Fibroblast of the aortic adventitia (primary cell): ENCODE results near the gene GID8. TPM values are rescaled to one million over a fixed set of nuclear protein-coding genes. Genes with fewer than 3 reads are reported as not detected.

Source experiments
- DNase-seq: peaks from one replicate; pipeline ENCODE4 v3.0.0-alpha.2; 2010; ENCODE audit warnings: low read depth
- H3K4me3 ChIP-seq: 2 replicates; pipeline ENCODE4 v1.5.1; 2011; ENCODE audit warnings: low read depth, mild to moderate bottlenecking, control low read depth, low read length, moderate library complexity
- CTCF ChIP-seq: IDR thresholded peaks from 2 replicates; pipeline ENCODE4 v1.5.1; 2011; ENCODE audit warnings: mild to moderate bottlenecking, low read length, control low read depth, inconsistent platforms; ENCODE audit not compliant: insufficient read depth
- total RNA-seq: library from RNA; depleted of rRNA; stranded (reverse); fragments of >200 nt; gene quantifications from 2 replicates; pipeline ENCODE4 v1.2.3, GENCODE V29; 2012; ENCODE audit warnings: low replicate concordance

The GID8 gene
- total RNA-seq, 1 donor: 35.4 TPM

- no peak overlapping the region for H3K4me3 ChIP-seq
- DNase-seq: no peak
- no peak for TF ChIP-seq CTCF
Measured at GRCh38 chr20:62980970-62981369, 43.0 kb downstream of the GID8 start.

DNA sequence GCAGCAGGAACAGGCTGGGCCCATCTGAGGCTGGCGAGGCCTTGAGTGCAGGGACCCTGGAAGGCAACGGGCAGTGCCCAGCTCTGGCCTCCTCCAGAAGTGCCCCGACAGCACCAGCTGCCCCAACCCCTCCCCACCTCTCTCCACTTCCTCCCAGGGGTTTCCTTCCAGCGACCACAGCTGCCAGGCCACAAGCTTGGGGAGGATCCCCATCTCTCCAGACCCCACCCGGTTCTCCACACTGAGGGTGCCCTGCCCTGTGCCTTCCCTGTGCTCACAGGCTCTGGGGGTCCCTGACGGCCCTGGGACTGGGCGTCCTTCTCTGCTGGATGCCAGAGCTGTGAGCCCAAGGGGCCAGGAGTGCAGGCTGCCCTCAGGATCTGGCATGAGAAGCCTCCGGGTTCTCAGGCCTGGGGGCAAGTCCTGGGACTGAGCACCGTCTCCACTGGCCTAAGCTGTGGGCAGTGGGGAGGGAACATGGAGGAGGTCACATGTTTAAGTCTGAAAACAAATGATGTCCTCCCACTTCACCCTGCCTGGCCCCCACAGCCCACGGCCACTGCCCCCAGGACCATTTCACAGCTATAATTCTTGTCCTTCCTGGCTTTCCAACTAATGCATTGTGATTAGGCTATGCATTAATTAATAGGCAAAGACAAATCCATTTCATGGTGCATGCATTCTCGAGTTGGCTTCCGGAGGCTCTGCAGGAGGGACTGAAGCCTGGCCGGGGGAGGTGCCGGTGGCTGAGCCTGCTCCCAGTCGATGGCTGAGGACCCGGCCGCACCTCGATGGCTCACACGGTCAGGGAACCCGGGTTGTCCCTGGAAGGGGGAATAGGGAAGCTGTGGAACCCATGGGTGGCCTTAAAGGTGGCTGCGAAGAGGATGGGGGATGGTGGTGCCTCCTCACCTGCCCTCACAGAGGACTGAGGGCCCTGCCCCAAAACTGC is 44.5 kb downstream of the GID8 start:
- no peak for TF ChIP-seq CTCF
- no peak for DNase-seq
- H3K4me3 ChIP-seq: no peak overlapping the region

DNA sequence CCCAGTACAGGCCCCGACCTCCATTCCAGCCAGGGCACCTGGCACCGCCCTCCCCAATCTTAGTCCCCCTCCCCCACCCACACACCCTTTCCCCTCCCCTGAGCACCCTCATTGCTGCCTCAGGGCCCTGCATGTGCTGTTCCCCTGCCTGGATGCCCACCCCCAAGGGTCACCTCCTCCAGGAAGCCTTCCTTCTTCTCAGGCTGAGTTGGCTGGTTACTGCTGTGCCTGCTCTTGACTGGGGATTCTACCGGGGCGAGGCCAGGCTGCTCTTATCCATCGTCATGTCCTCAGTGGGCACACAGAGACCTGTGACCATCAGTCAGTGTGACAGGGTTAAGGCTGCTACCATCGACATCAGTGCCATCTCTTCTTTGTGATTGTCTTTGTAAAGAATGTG is 45.3 kb downstream of the GID8 start:
- DNase-seq: no peak
- H3K4me3 ChIP-seq: no peak overlapping the region
- no peak for TF ChIP-seq CTCF

DNA sequence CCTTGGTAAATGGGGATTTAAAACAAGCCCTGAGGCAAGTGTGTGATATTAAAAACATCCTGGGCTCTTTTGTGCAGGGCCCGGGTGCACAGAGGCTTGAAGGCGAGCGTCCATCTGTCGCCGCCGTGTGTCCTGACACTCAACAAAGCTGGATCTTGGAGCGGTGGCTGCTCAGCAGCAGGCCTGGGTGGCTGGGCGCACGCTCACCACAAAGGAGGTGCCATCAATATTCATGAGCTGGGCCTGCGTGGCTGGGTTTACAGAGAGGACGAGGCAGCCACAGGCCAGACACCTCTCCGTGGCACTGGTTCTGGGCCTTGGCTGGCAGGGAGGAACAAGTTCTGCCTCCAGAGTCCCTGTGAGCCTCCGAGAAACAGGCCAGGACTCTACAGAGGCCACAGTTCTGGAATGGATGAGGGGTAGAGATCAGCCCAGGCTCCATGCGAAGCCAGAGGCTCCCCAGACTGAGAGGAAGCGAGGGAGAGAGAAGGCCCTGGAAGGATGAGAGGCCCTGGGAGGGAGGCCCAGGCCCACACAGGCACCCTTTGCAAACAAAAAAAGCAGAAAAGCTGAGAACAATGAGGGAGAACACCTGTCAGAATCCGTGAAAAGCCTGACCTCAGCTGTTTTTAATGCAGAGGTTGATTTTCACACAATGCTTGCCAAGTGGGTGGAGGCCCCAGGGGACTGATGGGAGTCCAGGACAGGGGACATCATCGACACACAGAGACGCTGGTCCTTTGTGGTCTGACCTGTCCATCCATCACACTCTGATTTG is 46.9 kb downstream of the GID8 start:
- DNase-seq: no peak
- TF ChIP-seq CTCF: no peak
- H3K4me3 ChIP-seq: no peak overlapping the region

DNA sequence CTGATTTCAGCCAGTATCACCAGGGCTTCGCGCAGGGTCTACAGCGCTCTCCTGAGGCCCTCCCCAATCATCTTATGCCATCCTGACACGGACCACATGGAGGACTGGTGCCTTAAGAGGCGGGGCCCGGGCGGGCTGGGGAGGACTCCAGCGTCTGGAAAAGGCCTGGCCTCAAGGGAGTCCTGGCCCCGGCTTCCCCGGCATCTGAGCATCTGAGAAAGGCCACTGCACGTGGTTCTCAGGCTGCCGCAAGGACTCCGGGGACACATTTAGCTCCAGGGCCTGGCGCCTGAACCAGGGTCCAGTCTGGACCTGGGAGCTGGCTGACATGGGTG is 47.5 kb downstream of the GID8 start:
- no peak for TF ChIP-seq CTCF
- no peak overlapping the region for H3K4me3 ChIP-seq
- DNase-seq: no peak

GRCh38 chr20:62986257-62986800 is 48.4 kb downstream of the GID8 start:
- H3K4me3 ChIP-seq: no peak overlapping the region
- DNase-seq: no peak
- TF ChIP-seq CTCF: no peak
